Tibial nerve (tissue), 3 donors: ENCODE results near the gene NFASC.

Experiments
- POLR2A ChIP-seq, 2 donors: fragments of 450-650 bp; IDR thresholded peaks; one replicate each; pipeline ENCODE4 v1.6.1; 2017; ENCODE audit warnings: antibody characterized with exemption in 2 of 2, mild to moderate bottlenecking in 2 of 2, moderate library complexity in 2 of 2
- TF ChIP-seq, protein P1 (sequence below), 5 experiments: fragments of 200-600 bp in 3 of 5; fragments of 450-650 bp in 2 of 5; sonication (generic) in 3 of 5; IDR thresholded peaks; one replicate each; pipeline ENCODE4 v1.5.1; 2016 to 2019; ENCODE audit warnings: antibody characterized with exemption in 5 of 5, mild to moderate bottlenecking in 3 of 5, moderate library complexity in 2 of 5

DNA sequence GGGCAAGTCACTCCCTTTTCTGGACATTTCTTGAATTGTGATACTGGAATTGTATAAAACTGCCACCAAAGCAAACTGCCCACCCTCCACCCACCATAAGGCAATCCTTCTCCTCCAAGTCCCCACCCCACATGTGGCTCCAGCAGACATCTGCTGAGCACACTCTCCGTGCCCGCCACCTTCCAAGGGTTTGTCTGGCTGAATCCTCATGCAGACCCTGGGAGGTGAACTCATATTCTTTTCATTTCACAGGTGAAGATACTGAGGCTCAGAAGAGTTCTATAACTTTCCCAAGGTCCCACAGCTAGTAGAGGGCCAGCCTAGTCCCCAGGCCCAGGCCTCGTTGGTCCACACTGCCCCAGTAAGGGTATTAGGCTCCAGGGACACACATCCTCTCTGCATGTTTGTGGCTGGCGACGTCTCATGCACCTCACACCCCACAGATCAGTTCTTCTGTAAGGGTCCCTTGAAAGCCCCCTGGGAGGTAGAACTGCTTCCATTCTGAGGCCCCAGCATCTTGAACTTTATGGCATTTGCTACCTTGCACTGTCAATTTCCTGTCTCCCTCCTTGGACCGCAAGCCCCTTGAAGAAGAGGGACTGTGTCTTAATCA, 186.4 kb downstream of the NFASC start:
- TF ChIP-seq, protein P1, sequence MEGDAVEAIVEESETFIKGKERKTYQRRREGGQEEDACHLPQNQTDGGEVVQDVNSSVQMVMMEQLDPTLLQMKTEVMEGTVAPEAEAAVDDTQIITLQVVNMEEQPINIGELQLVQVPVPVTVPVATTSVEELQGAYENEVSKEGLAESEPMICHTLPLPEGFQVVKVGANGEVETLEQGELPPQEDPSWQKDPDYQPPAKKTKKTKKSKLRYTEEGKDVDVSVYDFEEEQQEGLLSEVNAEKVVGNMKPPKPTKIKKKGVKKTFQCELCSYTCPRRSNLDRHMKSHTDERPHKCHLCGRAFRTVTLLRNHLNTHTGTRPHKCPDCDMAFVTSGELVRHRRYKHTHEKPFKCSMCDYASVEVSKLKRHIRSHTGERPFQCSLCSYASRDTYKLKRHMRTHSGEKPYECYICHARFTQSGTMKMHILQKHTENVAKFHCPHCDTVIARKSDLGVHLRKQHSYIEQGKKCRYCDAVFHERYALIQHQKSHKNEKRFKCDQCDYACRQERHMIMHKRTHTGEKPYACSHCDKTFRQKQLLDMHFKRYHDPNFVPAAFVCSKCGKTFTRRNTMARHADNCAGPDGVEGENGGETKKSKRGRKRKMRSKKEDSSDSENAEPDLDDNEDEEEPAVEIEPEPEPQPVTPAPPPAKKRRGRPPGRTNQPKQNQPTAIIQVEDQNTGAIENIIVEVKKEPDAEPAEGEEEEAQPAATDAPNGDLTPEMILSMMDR (IDR thresholded peaks at IDR 0.05) = no peak
- no peak for TF ChIP-seq POLR2A (IDR thresholded peaks at IDR 0.05)
